HepG2 (cell line): Measurements from ENCODE around the gene TSR1.

Source experiments
- CHD2 ChIP-seq: IDR thresholded peaks from 2 replicates; pipeline ENCODE4 v1.6.1; 2011; ENCODE audit warnings: low read depth, low read length, improper control_type of control experiment
- SNAPC2 ChIP-seq: sonication (generic); formaldehyde crosslinking; IDR thresholded peaks from 2 replicates; pipeline ENCODE4 v1.8.1; 2022; ENCODE audit warnings: mild to moderate bottlenecking, missing genetic modification reagents
- ZNF224 ChIP-seq: sonication (generic); formaldehyde crosslinking; IDR thresholded peaks from 2 replicates; pipeline ENCODE4 v1.5.0; 2020; ENCODE audit warnings: mild to moderate bottlenecking, missing genetic modification reagents
- TF ChIP-seq, protein P1 (sequence below): sonication (generic); formaldehyde crosslinking; IDR thresholded peaks from 2 replicates; pipeline ENCODE4 v1.5.0; 2020; ENCODE audit warnings: mild to moderate bottlenecking, missing genetic modification reagents, moderate library complexity

DNA sequence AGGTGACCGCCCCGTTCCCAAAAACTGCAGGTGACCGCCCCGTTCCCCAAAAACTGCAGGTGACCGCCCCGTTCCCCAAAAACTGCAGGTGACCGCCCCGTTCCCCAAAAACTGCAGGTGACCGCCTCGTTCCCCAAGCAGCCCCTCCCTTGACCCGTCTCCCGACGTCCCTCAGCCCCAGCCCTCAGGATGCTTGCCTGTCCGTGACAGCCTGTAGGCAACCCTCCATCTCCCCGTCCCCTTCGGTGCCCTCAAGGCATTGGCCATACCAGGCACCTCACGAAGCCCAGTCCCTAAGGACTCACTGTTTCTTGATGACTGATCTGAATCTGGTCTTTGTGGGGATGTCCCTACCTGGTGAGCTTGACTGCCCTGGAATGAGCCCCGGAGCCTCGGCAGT lies 26.2 kb upstream of the TSR1 start:
- no peak for TF ChIP-seq ZNF224 (CRISPR knock-in tag)
- no peak for TF ChIP-seq SNAPC2 (CRISPR knock-in tag)
- TF ChIP-seq, protein P1, sequence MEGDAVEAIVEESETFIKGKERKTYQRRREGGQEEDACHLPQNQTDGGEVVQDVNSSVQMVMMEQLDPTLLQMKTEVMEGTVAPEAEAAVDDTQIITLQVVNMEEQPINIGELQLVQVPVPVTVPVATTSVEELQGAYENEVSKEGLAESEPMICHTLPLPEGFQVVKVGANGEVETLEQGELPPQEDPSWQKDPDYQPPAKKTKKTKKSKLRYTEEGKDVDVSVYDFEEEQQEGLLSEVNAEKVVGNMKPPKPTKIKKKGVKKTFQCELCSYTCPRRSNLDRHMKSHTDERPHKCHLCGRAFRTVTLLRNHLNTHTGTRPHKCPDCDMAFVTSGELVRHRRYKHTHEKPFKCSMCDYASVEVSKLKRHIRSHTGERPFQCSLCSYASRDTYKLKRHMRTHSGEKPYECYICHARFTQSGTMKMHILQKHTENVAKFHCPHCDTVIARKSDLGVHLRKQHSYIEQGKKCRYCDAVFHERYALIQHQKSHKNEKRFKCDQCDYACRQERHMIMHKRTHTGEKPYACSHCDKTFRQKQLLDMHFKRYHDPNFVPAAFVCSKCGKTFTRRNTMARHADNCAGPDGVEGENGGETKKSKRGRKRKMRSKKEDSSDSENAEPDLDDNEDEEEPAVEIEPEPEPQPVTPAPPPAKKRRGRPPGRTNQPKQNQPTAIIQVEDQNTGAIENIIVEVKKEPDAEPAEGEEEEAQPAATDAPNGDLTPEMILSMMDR, result no peak
- TF ChIP-seq CHD2, result no peak
